HL-60 (cell line): ENCODE results near the gene LRRC55.

Experiments
- CTCF ChIP-seq: IDR thresholded peaks from one replicate; pipeline ENCODE4 v1.5.1; 2011; ENCODE audit warnings: low read length, control low read depth, inconsistent platforms; ENCODE audit not compliant: insufficient read depth
- GABPA ChIP-seq: IDR thresholded peaks from 2 replicates; pipeline ENCODE4 v1.6.1; 2012; ENCODE audit warnings: low read depth
- POLR2AphosphoS5 ChIP-seq: IDR thresholded peaks from 2 replicates; pipeline ENCODE4 v1.6.1; 2012; ENCODE audit warnings: low read depth
- SPI1 ChIP-seq: IDR thresholded peaks from 2 replicates; pipeline ENCODE4 v1.6.1; 2012; ENCODE audit warnings: low read depth, mild to moderate bottlenecking, borderline replicate concordance

GRCh38 chr11:57133366-57134038 is 48.3 kb upstream of the LRRC55 start:
- TF ChIP-seq CTCF, result no peak
- TF ChIP-seq GABPA, result no peak
- no peak for TF ChIP-seq POLR2AphosphoS5
- TF ChIP-seq SPI1, result no peak
